ENCODE results near the gene SEC63.

SEC63 gene

GRCh38 chr6:108001696-108002231 lies 43.8 kb upstream of the SEC63 start:
- no peak for TF ChIP-seq SIN3A (IDR thresholded peaks at IDR 0.05; ENCODE audit: borderline replicate concordance, insufficient read depth, low read length)
- TF ChIP-seq REST (IDR thresholded peaks at IDR 0.05; ENCODE audit: insufficient read depth in 1 of 2, low read depth in 2 of 2, low read length in 2 of 2): no peak

- TF ChIP-seq FOXP2 (optimal IDR thresholded peaks at IDR 0.05; ENCODE audit: borderline replicate concordance, extremely low read depth, extremely low read length, insufficient read depth): no peak
Observed at GRCh38 chr6:107999341-107999740, 41.3 kb upstream of the SEC63 start.

GRCh38 chr6:107991772-107992550 lies 34.0 kb upstream of the SEC63 start:
- TF ChIP-seq FOXP2 (optimal IDR thresholded peaks at IDR 0.05; ENCODE audit: borderline replicate concordance, extremely low read depth, extremely low read length, insufficient read depth) (no peak), POLR2AphosphoS5 (IDR thresholded peaks at IDR 0.05; ENCODE audit: low read depth, low read length) (no peak), TAF1 (IDR thresholded peaks at IDR 0.05; ENCODE audit: borderline replicate concordance, insufficient read depth, low read length) (no peak), REST (IDR thresholded peaks at IDR 0.05; ENCODE audit: insufficient read depth in 1 of 2, low read depth in 2 of 2, low read length in 2 of 2) (no peak), SIN3A (IDR thresholded peaks at IDR 0.05; ENCODE audit: borderline replicate concordance, insufficient read depth, low read length) (no peak)

GRCh38 chr6:107991061-107991460 lies 33.1 kb upstream of the SEC63 start:
- no peak for TF ChIP-seq POLR2AphosphoS5 (IDR thresholded peaks at IDR 0.05; ENCODE audit: low read depth, low read length)
- no peak for TF ChIP-seq REST (IDR thresholded peaks at IDR 0.05; ENCODE audit: insufficient read depth in 1 of 2, low read depth in 2 of 2, low read length in 2 of 2)
- no peak for TF ChIP-seq SIN3A (IDR thresholded peaks at IDR 0.05; ENCODE audit: borderline replicate concordance, insufficient read depth, low read length)
- no peak for TF ChIP-seq FOXP2 (optimal IDR thresholded peaks at IDR 0.05; ENCODE audit: borderline replicate concordance, extremely low read depth, extremely low read length, insufficient read depth)
- no peak for TF ChIP-seq TAF1 (IDR thresholded peaks at IDR 0.05; ENCODE audit: borderline replicate concordance, insufficient read depth, low read length)

GRCh38 chr6:107989166-107990094 lies 31.4 kb upstream of the SEC63 start:
- no peak for TF ChIP-seq REST (IDR thresholded peaks at IDR 0.05; ENCODE audit: insufficient read depth in 1 of 2, low read depth in 2 of 2, low read length in 2 of 2)
- TF ChIP-seq TAF1 (IDR thresholded peaks at IDR 0.05; ENCODE audit: borderline replicate concordance, insufficient read depth, low read length): no peak
- no peak for TF ChIP-seq FOXP2 (optimal IDR thresholded peaks at IDR 0.05; ENCODE audit: borderline replicate concordance, extremely low read depth, extremely low read length, insufficient read depth)
- no peak for TF ChIP-seq SIN3A (IDR thresholded peaks at IDR 0.05; ENCODE audit: borderline replicate concordance, insufficient read depth, low read length)
- TF ChIP-seq POLR2AphosphoS5 (IDR thresholded peaks at IDR 0.05; ENCODE audit: low read depth, low read length): no peak
